KBM-7 (cell line): Measurements from ENCODE around the gene GLRA1.
A peak's percentile ranks its signal among the peaks of the same experiment; 100 is the strongest.

Source experiments
- DNase-seq: peaks from one replicate; pipeline ENCODE4 v3.0.0-alpha.2; 2015
- in situ Hi-C: fragments of 300-500 bp; cut with MboI; formaldehyde crosslinking; loops from 2 replicates; pipeline ENCODE4 v1.14.3; 2020; ENCODE audit warnings: low sequenced_read_pairs, low pct_unique_long_range_greater_than_20kb, mixed read lengths

Gene GLRA1

DNA sequence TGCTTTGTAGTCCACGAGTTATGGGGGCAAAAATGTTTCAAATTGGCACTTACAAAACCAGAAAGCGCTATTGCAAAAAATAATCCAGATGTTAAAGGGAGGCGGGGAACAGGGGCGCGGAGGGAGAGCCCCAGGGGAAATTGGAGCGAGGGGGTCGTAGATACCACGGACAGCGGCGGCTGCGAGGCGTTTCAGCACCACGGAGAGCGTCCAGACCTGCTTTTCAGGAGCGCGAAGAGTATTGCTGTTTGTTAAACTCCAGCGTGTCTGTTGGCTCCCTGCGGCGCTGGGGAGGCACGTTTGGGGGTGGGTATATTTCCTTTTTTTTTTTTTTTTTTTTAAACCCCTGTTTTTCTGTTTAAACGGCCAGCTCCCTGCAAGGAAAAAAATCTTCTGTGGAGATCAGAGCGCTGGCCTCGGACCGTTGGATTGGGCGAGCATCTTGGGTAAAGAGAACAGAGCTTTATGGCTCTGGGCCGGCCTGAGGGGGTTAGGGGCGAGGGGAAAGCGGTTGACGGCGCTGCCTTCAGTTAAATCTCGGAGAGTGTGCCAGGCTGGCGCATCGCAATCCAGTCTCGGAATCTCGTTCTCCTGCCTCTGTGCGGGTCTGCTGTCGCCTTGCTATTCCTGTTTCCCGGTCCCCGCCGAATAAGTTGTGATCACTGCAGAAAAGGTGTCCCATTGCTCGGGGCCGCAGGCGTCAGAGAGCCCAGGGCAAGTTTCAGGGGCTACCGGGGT, at the start of gene GLRA1:
Gene GLRA1 (minus strand): TSS at position 288 of the 738 bp plus-strand sequence. CDS start 302 bp downstream, outside the sequence.
- in situ Hi-C loops, result no loop called here
- DNase-seq, result peak; percentile 61

DNA sequence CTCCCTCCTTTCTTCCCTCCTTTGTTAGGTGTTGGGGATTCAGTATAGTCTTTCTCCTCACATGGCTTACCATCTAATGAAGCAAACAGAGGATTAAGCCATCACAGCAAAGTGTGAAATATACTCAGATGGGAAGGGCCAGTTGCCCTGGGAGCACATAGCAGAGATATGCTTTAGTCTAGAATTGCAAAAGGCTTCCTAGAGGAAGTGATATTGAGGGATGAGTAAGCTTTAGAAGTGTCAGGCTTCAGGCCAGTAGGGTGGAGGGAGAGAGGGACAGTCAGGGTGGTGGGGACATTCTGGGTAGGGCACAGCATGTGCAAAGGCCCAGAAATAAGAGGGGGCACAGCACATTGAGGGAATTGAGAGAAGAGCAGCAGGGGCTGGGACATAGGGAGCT, 46.2 kb upstream of the GLRA1 start:
- in situ Hi-C loops, result no loop called here
- DNase-seq, result no peak

DNA sequence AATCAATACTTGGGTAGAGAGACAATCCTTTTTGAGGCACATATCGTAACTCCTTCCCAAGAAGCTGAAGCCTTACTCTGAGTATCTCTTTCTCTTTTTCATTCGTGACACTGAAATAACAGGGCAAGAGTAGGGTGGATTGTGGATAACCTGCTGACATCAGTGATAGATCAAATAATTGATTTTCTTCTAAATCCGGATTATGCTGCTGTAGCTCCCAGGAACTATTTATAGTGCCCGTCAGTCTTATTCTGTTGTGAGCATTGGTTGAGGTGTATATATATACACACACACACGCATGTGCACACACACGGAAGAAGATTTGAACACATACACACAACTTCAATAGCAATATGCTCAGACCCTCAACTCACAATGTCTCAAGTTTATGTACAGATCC, 43.2 kb upstream of the GLRA1 start:
- in situ Hi-C loops, result no loop called here
- no peak for DNase-seq

DNA sequence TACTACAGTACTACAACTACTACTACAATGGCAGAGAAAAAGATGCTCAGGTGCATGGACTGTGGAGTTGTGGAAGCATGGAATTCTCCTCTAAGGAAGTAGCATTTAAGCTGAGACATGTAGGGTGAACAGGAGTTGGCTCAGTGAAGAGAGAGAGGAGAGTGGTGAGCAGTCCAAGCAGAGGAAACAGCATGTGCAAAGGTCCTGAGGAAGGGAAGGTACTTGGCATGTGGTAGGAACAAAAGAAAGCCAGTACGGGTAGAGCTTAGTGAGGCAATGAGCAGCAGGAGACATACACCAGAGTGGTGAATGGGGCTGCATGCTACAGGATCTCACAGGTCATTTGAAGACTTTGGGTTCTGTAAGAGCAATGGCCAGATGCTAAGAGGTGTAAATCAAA, 41.4 kb upstream of the GLRA1 start:
- in situ Hi-C loops, result no loop called here

DNA sequence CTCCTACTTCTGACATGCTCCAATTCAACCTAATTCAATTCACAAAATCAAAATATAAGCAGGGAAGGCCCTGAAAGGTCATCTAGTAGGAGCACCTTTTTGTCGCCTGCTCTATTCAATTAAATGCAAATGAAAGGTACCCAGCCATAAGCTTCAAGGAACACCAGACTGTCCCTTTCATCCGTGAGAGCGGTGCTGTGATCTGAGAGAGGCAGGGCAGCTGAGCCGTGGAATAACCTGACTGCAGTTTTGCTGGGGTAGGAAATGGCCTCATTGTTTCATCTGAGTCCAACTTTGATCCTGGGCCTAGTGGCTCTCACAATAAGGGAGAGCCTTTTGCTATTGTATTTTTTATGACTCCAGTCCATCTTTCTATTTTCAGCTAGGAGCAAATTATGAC, 39.8 kb upstream of the GLRA1 start:
- DNase-seq, result no peak
- in situ Hi-C loops, result no loop called here

More for the DNA sequence above, 41.4 kb upstream of the GLRA1 start:
- DNase-seq, result no peak

GRCh38 chr5:151961557-151961956, 36.9 kb upstream of the GLRA1 start:
- no peak for DNase-seq
- in situ Hi-C loops, result no loop called here

- in situ Hi-C loops, result no loop called here
- DNase-seq, result no peak
Measured at GRCh38 chr5:151958111-151958510, 33.5 kb upstream of the GLRA1 start.

- in situ Hi-C loops, result no loop called here
- DNase-seq, result no peak
Measured at GRCh38 chr5:151956725-151957124, 32.1 kb upstream of the GLRA1 start.

- in situ Hi-C loops, result no loop called here
- DNase-seq, result no peak
Measured at GRCh38 chr5:151954255-151954654, 29.6 kb upstream of the GLRA1 start.

DNA sequence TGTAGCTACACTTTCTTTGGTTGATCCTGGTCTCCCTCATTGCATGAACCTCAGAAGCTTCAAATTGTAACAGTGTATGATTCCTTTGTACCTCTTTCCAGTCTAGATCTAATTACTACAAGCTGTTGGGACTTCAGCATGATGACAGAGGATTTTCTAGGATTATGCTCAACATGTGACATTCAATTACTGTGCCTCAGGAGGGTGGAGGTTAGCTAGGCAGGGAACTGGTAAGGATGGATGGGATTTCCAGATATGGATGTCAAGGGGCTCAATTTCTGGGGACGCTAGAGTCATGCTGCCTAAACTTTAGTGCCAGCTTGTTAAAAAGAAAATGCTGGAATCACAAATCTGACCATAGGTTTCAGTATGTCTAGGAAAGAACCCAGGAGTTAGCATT, 29.2 kb upstream of the GLRA1 start:
- no peak for DNase-seq
- in situ Hi-C loops, result no loop called here

DNA sequence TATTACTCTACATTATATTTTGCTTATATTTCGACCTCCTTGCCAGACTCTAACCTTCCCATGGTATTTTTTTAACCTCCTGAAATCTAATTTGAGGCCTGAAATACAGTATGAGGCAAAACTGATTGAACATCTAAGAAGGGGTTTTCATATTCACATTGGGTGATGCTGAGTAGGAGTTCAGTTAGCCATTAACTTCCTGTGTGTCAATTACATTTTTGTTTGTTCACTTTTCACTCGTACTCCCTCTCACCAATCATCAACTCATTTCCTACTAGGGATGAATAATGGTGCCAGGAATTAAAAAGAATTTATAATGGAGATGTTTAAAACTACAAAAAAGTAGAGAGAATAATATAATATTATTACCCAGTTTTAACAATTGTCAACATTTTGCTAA, 27.6 kb upstream of the GLRA1 start:
- in situ Hi-C loops, result no loop called here
- DNase-seq, result no peak

DNA sequence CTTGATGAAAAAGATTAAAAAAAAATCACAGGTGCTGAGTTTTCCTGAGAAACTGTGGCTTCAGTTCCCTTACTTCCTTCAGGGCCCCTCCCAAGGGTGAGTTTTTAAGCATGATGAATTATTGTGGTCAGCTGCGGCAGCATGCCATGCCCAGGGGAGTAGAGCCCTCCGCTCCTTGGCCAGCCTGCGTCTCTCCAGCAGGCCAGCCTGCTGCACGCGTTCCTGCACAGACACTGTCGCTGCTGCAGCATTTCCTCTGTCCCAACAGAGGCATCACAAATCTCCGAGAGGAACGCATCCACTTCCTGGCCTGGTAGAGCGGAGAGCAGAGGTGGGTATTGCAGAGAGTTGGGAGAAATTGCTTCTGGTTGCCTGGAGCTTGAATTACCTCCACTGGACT, 26.1 kb upstream of the GLRA1 start:
- in situ Hi-C loops, result no loop called here
- DNase-seq, result no peak

GRCh38 chr5:151949701-151950308, 25.2 kb upstream of the GLRA1 start:
- in situ Hi-C loops, result no loop called here
- no peak for DNase-seq

GRCh38 chr5:151949113-151949512, 24.5 kb upstream of the GLRA1 start:
- in situ Hi-C loops, result no loop called here
- DNase-seq, result no peak

GRCh38 chr5:151947931-151948608, 23.4 kb upstream of the GLRA1 start:
- DNase-seq, result no peak
- in situ Hi-C loops, result no loop called here

GRCh38 chr5:151937851-151938250, 13.2 kb upstream of the GLRA1 start:
- in situ Hi-C loops, result no loop called here
- no peak for DNase-seq

- DNase-seq, result no peak
- in situ Hi-C loops, result no loop called here
Measured at GRCh38 chr5:151935135-151935695, 10.6 kb upstream of the GLRA1 start.

GRCh38 chr5:151931260-151931659, 6.6 kb upstream of the GLRA1 start:
- in situ Hi-C loops, result no loop called here
- DNase-seq, result no peak

- no peak for DNase-seq
- in situ Hi-C loops, result no loop called here
Measured at GRCh38 chr5:151926188-151926587, 1.5 kb upstream of the GLRA1 start.

GRCh38 chr5:151925340-151925739, 689 bp upstream of the GLRA1 start:
- no peak for DNase-seq
- in situ Hi-C loops, result no loop called here
